HG03354 (cell line): ENCODE data around the gene MIX23.

Source experiments
- ATAC-seq: cut with Tn5 transposase; IDR thresholded peaks from one replicate; pipeline ENCODE4 v1.9.1; 2021; ENCODE audit warnings: mild to moderate bottlenecking; ENCODE audit not compliant: unreplicated experiment, poor library complexity, severe bottlenecking

MIX23 gene

DNA sequence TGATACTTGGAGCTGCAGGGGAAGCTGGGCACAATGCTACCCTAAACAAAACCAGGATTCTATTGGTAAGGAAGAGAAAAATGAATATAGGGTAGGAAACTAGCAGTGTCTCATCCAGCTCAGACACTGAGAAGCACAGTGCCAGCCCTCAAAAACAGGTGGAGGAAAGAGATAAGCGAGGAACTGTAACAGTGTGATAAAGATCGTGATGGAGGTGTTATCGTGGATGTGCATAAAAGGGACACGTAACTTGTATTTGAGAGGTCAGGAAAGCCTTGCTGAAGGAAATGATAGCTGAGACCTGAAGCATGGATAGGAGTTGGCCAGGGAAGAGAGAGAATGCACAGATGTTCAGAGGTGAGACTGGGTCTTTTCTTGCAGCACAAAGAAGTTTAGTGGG lies 27.4 kb downstream of the MIX23 start:
- no peak for ATAC-seq

DNA sequence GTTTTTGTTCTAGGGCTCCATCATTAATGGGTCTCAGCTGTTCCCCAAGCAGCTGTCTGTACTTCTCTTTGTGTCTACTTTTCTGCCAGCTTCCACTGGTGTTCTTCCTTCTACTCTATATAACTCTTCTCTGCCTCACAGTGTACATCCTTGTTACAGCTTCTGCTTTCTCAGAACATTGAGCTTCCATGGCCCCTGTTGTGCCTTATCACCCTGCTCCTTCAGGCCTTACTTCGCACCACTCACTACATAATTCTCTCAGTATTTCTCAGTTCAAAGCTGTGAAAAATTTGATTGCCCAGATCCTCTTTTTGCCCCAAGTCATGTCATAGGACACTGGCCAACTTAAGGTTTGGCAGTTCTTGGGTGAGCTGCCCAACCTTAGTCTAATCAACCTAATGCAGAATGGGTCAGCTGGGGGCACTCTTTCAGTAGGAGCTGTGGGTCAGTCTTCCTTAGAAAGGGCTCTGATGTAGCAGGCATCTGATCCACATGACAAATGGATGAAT lies 29.1 kb downstream of the MIX23 start:
- no peak for ATAC-seq

DNA sequence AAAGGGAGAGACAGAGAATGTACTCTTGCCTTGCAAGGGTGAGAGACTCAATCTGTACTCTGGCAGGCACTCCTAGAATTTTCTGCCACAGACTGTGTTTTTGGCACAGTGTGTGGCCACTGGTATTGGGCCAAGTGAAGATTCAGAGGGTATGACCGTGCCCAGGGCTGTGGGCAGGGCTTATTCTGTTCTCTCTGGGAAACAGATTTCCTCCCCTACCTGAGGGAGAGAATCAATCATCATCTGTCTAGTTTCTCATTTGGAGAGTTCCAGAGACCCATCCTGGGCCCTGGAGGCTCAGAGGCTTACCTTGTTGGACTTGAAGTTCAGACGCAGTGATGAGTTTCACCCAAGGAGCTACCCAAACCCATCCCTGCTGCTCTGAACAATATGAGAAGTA lies 29.8 kb downstream of the MIX23 start:
- ATAC-seq: no peak

DNA sequence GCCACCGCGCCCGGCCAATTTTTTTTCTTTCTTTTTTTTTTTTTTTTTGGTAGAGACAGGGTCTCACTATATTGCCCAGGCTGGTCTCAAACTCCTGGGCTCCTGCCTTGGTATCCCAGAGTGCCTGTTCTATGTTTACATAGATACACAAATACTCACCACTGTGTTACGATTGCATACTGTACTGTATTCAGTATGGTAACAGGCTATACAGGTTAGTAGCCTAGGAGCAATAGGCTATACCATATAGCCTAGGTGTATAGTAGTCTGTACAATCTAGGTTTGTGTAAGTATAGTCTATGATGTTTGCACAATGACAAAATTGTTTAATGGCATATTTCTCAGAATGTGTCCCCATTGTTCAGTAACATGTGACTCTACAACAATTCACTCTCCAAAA lies 31.4 kb downstream of the MIX23 start:
- ATAC-seq: no peak

DNA sequence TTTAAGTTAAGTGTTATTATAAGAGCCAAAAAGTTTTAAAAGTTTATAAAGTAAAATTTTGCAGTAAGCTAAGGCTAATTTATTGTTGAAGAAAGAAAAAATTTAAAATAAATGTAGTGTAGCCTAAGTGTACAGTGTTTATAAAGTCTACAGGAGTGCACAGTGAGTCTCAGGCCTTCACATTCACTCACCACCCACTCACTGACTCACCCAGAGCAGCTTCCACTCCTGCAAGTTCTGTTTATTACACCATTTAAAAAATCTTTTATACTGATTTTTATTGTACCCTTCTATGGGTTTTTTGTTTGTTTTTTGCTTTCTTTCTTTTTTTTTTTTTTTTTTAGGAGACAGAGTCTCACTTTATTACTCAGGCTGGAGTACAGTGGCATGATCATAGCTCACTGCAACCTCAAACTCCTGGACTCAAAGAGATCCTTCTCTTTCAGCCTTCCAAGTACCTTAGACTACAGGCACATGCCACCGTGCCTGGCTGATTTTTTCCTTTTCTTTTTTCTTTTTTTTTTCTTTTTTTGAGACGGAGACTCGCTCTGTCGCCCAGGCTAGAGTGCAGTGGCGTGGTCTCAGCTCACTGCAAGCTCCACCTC lies 32.1 kb downstream of the MIX23 start:
- ATAC-seq: no peak

DNA sequence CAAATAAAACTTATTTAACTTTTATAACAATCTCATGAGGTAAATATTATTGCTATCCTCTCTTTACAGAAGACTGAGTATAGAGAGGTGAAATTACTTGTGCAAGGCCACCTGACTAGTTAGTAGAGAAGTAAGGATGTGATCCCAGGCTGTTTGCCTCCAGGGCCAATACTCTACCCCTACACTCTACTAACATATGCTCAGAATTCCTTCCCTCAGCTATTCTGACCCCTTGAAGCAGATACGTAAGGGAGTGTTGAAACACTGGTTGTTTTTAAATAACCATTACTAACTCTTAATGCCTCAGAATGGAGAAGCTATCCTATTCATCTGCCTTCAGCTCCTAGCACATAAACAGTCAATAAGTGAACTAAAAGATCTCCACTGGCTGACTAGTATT lies 33.9 kb downstream of the MIX23 start:
- ATAC-seq: no peak

DNA sequence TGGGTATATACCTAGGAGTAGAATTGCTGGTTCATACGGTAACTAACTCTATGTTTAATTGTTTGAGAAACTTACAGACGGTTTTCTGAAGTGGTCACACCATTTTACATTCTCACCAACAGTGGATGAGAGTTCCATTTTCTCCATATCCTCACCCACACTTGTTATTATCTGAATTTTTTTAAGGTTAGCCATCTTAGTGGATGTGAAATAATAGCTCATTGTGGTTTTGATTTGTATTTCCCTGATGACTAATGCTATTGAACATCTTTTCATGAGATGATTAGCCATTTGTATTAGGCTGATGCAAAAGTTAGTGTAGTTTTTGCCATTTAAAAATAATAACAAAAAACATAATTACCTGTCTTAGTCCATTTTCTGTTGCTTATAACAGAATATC lies 39.4 kb downstream of the MIX23 start:
- ATAC-seq: no peak

DNA sequence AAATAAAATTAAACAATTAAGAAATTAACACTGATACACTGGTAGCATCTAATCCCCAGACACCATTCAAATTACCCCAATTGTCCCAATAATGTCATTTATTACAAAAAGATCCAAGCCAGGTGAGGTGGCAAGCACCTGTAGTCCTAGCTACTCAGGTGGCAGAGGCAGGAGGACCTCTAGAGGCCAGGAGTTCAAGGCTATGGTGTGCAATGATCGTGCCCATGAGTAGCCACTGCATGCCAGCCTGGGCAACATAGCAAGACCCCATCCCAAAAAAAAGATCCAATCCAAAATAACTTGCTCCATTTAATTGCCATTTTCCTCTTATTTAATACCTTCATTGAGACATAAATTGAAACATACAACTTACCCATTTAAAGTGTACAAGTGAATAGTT lies 40.2 kb downstream of the MIX23 start:
- ATAC-seq: no peak

DNA sequence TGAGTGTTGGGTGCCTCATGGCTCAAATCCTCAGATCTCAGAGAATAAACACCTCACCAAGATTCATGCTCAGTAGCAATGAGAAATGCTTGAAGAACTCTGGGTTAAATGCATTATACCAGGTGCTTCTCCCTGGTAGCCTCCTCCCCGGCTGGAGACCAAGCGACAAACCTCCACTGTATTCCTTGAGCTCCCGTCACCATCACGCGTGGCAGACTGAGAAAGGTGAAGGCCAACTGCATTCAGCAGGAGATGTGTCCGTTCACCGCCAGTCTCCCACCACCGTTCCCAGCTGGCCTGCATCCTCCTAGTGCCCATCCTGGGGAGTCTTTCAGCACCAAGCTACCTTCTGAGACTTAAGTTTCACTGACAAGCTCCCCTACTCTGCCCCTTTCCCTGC lies 50.5 kb downstream of the MIX23 start:
- no peak for ATAC-seq

DNA sequence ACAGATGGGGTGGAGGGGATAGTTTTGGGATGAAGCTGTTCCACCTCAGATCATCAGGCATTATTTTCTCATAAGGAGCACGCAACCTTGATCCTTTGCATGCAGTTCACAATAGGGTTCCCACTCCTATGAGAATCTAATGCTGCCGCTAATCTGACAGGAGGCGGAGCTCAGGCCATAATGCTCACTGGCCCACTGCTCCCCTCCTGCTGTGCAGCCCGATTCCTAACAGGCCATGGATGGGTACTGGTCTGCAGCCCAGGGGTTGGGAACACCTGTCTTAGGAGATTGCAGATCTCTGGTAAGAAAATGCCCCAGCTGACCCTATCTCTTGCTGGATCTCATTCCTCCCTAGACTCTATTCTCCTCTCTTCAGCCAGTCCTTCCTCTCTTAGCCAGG lies 51.1 kb downstream of the MIX23 start:
- ATAC-seq: no peak

DNA sequence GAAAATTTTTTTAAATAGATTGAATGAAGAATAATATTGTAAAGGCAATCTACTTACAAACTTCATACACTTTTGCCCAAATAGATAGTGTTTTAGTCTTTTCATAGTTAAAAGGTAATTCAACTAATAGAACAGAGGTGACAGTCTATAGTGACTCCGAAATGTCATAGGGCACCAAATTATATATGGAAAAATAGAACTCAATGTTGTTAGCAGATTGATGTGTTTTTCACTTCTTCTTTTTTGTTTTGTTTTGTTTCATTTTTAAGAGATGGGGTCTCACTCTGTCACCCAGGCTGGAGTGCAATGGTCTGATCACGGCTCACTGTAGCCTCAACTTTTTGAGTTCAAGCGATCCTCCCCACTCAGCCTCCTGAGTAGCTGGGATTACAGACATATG lies 57.3 kb downstream of the MIX23 start:
- ATAC-seq: no peak

DNA sequence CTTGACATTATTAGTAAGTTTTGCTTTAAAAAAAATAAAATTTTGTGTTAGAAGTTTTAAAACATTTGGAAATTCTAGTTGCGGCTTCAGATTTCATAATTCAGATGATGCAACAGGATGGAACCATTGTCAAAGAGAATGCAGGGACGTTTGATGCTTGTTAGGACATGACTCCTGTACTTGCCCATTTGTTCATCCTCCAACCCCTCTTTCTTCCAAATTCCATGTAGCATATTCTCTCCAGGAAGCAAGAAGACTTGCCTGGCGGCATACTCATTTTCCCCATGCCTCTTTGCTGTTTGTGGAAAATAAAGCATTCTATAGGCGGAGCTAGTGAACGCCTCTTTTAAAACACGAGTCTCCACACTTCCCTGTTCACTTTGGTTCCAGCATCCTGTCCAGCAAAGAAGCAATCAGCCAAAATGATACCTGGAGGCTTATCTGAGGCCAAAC lies 58.1 kb downstream of the MIX23 start, which contains the start of gene CSTA:
Gene CSTA, plus strand, starts transcription at position 378 of the 453 bp plus-strand sequence. Its CDS starts 45 bp downstream, at position 423.
- ATAC-seq: no peak

DNA sequence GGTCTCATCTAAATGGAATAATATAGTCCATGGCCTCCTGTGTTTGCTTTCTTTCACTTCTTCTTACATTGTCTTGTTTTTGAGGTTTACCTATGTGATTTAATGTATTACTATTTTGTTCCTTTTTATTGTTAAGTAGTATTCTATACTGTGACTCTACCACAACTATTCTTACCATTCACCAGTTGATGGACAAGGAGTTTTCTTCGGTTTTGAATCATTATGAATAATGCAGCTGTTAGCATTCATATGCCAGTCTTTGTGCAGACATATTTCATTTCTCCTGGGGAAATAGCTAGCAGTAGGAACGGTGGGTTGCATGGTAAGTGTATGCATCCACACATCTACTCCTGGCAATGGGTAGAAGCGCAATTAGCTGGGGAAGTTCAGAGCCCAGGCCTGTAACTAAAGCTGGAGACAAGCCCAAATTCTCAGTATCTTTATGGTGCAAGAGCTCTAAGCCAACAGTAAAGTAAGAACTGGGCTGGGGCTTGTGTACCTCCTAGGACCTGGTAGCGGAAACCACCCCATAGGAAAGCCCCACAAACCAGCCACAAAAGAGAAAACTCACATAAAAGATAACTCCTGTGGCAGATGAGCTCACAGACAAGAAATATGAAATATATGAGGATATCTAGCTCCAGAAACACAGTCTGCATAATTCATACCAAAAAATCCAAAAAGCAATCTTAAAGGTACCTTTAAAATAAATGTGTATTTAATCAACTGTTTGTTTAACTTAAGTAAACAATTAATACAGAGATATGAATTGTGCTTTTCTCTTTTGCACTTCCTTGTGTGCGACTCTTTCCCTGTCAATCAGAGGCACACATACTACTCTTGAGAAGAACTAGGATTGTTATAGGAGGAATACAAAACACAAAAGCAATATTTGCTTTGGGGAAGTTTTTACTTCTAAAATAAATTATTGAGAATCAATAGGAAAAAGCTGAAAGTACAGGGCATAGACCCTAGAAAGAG lies 60.6 kb downstream of the MIX23 start:
- ATAC-seq: peak; percentile 61

DNA sequence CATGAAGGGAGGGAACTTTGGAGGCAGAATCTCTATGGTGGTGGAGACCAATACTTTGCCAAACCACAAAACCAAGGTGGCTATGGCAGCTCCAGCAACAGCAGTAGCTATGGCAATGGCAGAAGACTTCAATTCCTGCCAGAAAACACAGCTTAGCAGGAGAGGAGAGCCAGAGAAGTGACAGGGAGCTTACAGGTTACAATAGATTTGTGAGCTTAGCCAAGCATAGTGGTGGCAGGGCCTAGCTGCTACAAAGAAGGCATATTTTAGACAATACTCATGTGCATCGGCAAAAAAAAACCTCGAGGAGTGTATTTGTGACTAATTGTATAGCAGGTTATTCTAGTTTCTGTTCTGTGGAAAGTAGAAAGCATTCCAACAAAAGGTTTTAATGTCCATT lies 64.4 kb downstream of the MIX23 start:
- ATAC-seq: no peak

DNA sequence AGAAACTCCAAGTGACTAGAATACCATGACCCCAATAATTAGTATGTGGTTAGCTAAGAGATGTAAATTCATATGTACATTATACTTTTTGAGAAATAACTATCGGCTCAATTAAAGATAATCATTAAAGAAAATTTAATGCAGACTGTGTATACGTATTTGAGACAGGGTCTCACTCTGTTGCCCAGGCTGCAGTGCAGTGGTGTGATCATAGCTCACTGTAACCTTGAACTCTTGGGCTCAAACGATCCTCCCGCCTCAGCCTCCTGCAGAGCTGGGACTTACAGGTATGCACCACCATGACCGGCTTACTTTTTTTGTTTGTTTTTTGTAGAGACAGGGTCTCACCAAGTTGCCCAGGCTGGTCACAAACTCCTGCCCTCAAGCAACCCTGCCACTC lies 66.7 kb downstream of the MIX23 start:
- ATAC-seq: no peak

DNA sequence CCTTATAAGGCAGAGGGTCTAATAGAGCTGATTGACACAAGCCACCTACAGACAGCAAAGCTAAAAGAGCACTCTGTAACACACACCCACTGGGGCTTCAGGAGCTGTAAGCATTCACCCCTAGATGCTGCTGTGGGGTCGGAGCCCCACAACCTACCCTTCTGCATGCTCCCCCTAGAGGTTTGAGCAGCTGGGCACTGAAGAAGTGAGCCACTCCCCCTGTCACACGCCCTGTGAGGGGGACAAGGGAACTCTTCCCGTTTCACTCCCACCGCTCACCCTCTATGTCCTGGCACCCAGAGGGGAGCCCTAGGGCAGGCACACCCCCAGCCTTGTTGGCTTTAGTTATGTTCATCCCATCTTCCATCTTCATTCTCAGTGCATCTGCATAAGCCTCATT lies 67.4 kb downstream of the MIX23 start:
- ATAC-seq: no peak

DNA sequence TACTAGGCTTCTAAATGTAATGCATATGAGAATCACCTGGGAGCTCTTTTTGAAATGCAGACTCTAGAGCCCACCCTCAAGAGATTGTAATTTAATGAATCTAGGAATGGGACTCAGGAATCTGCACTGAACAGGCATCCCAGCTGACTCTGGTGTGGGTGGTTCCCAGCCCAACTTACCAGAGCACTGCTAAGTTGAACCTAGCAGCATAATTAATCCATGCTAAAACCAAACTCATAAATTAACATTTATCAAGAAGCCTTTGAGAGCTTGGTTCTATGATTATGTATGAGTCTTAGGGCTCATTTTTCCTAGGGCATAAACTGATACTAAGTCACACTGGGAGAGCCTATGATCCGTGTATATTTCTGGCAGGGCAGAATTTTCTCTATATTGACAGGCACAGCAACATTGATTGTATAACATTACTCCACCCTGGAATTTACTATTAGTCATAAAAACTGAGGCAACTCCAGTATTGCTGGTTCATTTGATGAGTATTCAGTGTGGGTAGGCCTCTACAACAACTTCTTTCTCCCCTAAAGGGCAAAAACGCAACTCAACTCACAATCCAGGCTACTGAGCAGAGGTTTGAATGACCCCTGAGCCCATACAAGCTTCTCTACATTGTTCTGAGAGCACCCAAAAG lies 68.7 kb downstream of the MIX23 start:
- no peak for ATAC-seq

DNA sequence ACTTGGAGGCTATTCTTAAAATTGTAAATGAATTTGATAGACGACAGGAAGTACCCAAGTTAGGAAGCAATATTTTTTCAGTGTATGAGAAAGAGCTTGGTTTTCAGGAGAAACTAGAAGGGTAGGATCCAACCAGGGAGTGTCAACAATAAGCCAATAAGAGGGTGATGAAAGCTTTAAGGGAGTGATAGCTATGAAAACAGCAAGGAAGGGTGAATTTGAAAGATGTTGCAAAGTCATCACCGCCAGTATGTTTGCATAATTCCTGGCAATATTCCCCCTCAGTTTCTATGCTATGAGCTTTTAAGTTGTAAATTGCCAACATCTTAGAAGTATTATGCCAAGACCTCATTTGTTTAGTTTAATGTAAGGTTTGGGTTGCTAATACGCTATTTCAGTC lies 69.8 kb downstream of the MIX23 start:
- no peak for ATAC-seq

DNA sequence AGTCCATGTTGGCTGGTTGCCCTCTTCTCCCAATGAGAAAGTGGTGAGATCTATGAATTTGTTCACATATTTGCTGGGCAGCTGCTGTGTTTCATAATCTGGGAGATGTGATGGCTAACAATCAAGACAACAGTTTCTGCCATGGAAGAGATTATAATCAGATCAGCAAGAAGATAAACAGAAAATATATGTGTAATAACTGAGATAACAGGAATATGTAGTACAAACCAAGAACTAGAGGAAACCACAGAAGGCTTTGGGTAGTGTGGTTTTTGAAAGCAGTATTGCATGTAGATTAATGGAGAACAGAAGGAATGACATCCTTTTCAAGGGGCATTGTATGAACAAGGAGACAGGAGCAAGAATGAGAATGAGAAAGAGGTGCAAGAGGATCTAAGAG lies 70.2 kb downstream of the MIX23 start:
- no peak for ATAC-seq

DNA sequence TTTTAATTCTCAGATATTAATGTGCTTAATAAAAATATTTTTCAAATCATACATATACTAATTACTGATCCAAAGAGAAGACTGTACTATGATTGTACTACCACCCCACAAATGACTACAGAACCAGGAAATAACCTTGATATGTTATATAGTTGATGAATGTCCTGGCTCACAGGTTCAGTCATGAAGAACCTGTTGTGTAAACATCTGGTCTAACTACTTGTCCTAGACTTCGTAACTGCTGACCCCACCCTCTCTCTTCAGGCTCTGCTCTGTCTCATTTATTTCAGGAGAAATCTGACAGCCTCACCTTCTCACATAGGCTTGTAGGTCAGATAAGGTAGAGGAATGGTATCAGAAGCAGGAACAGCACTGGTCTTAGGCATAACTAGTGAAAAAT lies 72.7 kb downstream of the MIX23 start:
- ATAC-seq: no peak
